ENCODE results near the gene STXBP1.

Gene STXBP1

GRCh38 chr9:127658428-127658827 lies 46.4 kb downstream of the STXBP1 start:
- Histone ChIP-seq H3K79me2 (ENCODE audit: control insufficient read depth, low read length) (no peaks in the 10 kb centered on the region), H3K4me1 (ENCODE audit: control insufficient read depth, low read length) (no peaks in the 10 kb centered on the region), H3K9me3 (ENCODE audit: control insufficient read depth, insufficient read depth, low read length) (no peaks in the 10 kb centered on the region), H3K27ac (ENCODE audit: low read depth, low read length) (no peak overlapping the region), H3K4me3 (ENCODE audit: low read length) (no peak overlapping the region), H3F3A (ENCODE audit: control insufficient read depth, insufficient read depth) (0 out of 2 replicates have a peak, but pooled peaks cover 3% of the 10 kb centered on the region), H3K9me2 (replicated peaks; ENCODE audit: control insufficient read depth, low read length) (no peaks in the 10 kb centered on the region), H3K36me3 (ENCODE audit: control insufficient read depth, low read length) (no peaks in the 10 kb centered on the region), H3K4me2 (ENCODE audit: low read length) (no peak overlapping the region), H3K27me3 (ENCODE audit: control insufficient read depth, low read length) (no peaks in the 10 kb centered on the region), H4K20me1 (ENCODE audit: control insufficient read depth, insufficient read depth, low read depth, low read length) (no peaks in the 10 kb centered on the region)
- TF ChIP-seq CTCF (IDR thresholded peaks at IDR 0.05; ENCODE audit: low read depth, low read length, poor library complexity, severe bottlenecking) (no peak), EZH2phosphoT487 (IDR thresholded peaks at IDR 0.05; ENCODE audit: borderline replicate concordance, low read length) (no peak)

GRCh38 chr9:127660886-127661741 lies 49.0 kb downstream of the STXBP1 start:
- Histone ChIP-seq H3K4me3 (ENCODE audit: low read length) (no peak overlapping the region), H3K9me3 (ENCODE audit: control insufficient read depth, insufficient read depth, low read length) (no peaks in the 10 kb centered on the region), H3K9me2 (replicated peaks; ENCODE audit: control insufficient read depth, low read length) (no peaks in the 10 kb centered on the region), H3K27ac (ENCODE audit: low read depth, low read length) (no peak overlapping the region), H4K20me1 (ENCODE audit: control insufficient read depth, insufficient read depth, low read depth, low read length) (no peaks in the 10 kb centered on the region), H3K27me3 (ENCODE audit: control insufficient read depth, low read length) (no peaks in the 10 kb centered on the region), H3K36me3 (ENCODE audit: control insufficient read depth, low read length) (no peaks in the 10 kb centered on the region), H3F3A (ENCODE audit: control insufficient read depth, insufficient read depth) (0 out of 2 replicates have a peak, but pooled peaks cover 3% of the 10 kb centered on the region), H3K79me2 (ENCODE audit: control insufficient read depth, low read length) (no peaks in the 10 kb centered on the region), H3K4me1 (ENCODE audit: control insufficient read depth, low read length) (no peaks in the 10 kb centered on the region), H3K4me2 (ENCODE audit: low read length) (no peak overlapping the region)
- TF ChIP-seq EZH2phosphoT487 (IDR thresholded peaks at IDR 0.05; ENCODE audit: borderline replicate concordance, low read length) (no peak), CTCF (IDR thresholded peaks at IDR 0.05; ENCODE audit: low read depth, low read length, poor library complexity, severe bottlenecking) (no peak)

GRCh38 chr9:127662617-127663016 lies 50.5 kb downstream of the STXBP1 start:
- Histone ChIP-seq H3K27ac (ENCODE audit: low read depth, low read length) (no peak overlapping the region), H3K4me1 (ENCODE audit: control insufficient read depth, low read length) (no peaks in the 10 kb centered on the region), H3F3A (ENCODE audit: control insufficient read depth, insufficient read depth) (0 out of 2 replicates have a peak, but pooled peaks cover 3% of the 10 kb centered on the region), H3K27me3 (ENCODE audit: control insufficient read depth, low read length) (no peaks in the 10 kb centered on the region), H3K4me2 (ENCODE audit: low read length) (no peak overlapping the region), H3K9me2 (replicated peaks; ENCODE audit: control insufficient read depth, low read length) (no peaks in the 10 kb centered on the region), H4K20me1 (ENCODE audit: control insufficient read depth, insufficient read depth, low read depth, low read length) (no peaks in the 10 kb centered on the region), H3K36me3 (ENCODE audit: control insufficient read depth, low read length) (no peaks in the 10 kb centered on the region), H3K9me3 (ENCODE audit: control insufficient read depth, insufficient read depth, low read length) (no peaks in the 10 kb centered on the region), H3K79me2 (ENCODE audit: control insufficient read depth, low read length) (no peaks in the 10 kb centered on the region), H3K4me3 (ENCODE audit: low read length) (no peak overlapping the region)
- no peak for TF ChIP-seq CTCF (IDR thresholded peaks at IDR 0.05; ENCODE audit: low read depth, low read length, poor library complexity, severe bottlenecking)
- no peak for TF ChIP-seq EZH2phosphoT487 (IDR thresholded peaks at IDR 0.05; ENCODE audit: borderline replicate concordance, low read length)
